T-helper 1 cell (primary cell): ENCODE results near the gene CSGALNACT2.
A peak's percentile ranks its signal among the peaks of the same experiment; 100 is the strongest.

Source experiments
- DNase-seq, 5 donors: peaks; one replicate each; pipeline ENCODE4 v3.0.0-alpha.2; 2012 to 2020

The CSGALNACT2 gene

GRCh38 chr10:43113201-43114087, 24.8 kb upstream of the CSGALNACT2 start:
- DNase-seq = no peak

GRCh38 chr10:43114088-43114742, 24.0 kb upstream of the CSGALNACT2 start:
- no peak for DNase-seq

- DNase-seq = no peak
Measured at GRCh38 chr10:43114743-43115611, 23.3 kb upstream of the CSGALNACT2 start.

GRCh38 chr10:43115881-43116595, 22.2 kb upstream of the CSGALNACT2 start:
- no peak for DNase-seq

GRCh38 chr10:43116596-43116995, 21.6 kb upstream of the CSGALNACT2 start:
- DNase-seq = no peak

- no peak for DNase-seq
Measured at GRCh38 chr10:43117031-43117776, 21.0 kb upstream of the CSGALNACT2 start.

GRCh38 chr10:43117777-43118583, 20.3 kb upstream of the CSGALNACT2 start:
- no peak for DNase-seq

- DNase-seq = no peak
Measured at GRCh38 chr10:43118631-43119415, 19.4 kb upstream of the CSGALNACT2 start.

- no peak for DNase-seq
Measured at GRCh38 chr10:43119416-43120115, 18.7 kb upstream of the CSGALNACT2 start.

GRCh38 chr10:43120116-43120928, 17.9 kb upstream of the CSGALNACT2 start:
- DNase-seq = no peak

GRCh38 chr10:43120929-43121314, 17.3 kb upstream of the CSGALNACT2 start:
- DNase-seq = peak in 1 of 5 donors; percentile 96

- DNase-seq = no peak
Measured at GRCh38 chr10:43121444-43121843, 16.8 kb upstream of the CSGALNACT2 start.

GRCh38 chr10:43122096-43122495, 16.1 kb upstream of the CSGALNACT2 start:
- DNase-seq = no peak

GRCh38 chr10:43122826-43123225, 15.4 kb upstream of the CSGALNACT2 start:
- DNase-seq = no peak

GRCh38 chr10:43123361-43124093, 14.7 kb upstream of the CSGALNACT2 start:
- DNase-seq = no peak

- no peak for DNase-seq
Measured at GRCh38 chr10:43124094-43124521, 14.1 kb upstream of the CSGALNACT2 start.

GRCh38 chr10:43124574-43125273, 13.5 kb upstream of the CSGALNACT2 start:
- DNase-seq = no peak
